WTC11 (cell line): ENCODE measurements around the gene ZSCAN21. TPM values are rescaled to one million over a fixed set of nuclear protein-coding genes. Genes with fewer than 3 reads are reported as not detected.

Experiments used
- ATAC-seq: fragments of 200-7000 bp; cut with Tn5 transposase; 2 replicates; pipeline ENCODE4 v1.10.0; 2021; ENCODE audit warnings: mild to moderate bottlenecking, moderate library complexity
- CTCF ChIA-PET: fragments of 300-600 bp; sonication (Branson Sonifier 250); formaldehyde crosslinking; loops from one replicate; lab custom pipeline; 2021; ENCODE audit warnings: antibody characterized with exemption; lab: Charles Lee
- POLR2A ChIA-PET: fragments of 350-600 bp; sonication (Branson Sonifier 250); formaldehyde crosslinking; loops from one replicate; lab custom pipeline; 2021; ENCODE audit warnings: antibody characterized with exemption; lab: Charles Lee
- DNase-seq: peaks from one replicate; pipeline ENCODE4 v3.0.0; 2021; ENCODE audit warnings: low spot score
- H3K27ac Mint-ChIP-seq: 2 replicates; pipeline ENCODE4 v1.8.0; 2021; ENCODE audit warnings: mixed read lengths
- H3K27me3 Mint-ChIP-seq: 2 replicates; pipeline ENCODE4 v1.8.0; 2021; ENCODE audit warnings: low read depth, mild to moderate bottlenecking, moderate library complexity, mixed read lengths
- H3K36me3 Mint-ChIP-seq: 2 replicates; pipeline ENCODE4 v1.8.0; 2021; ENCODE audit warnings: mixed read lengths
- H3K4me1 Mint-ChIP-seq: 2 replicates; pipeline ENCODE4 v1.8.0; 2022; ENCODE audit warnings: mixed read lengths
- H3K4me3 Mint-ChIP-seq: 2 replicates; pipeline ENCODE4 v1.8.0; 2021; ENCODE audit warnings: mild to moderate bottlenecking, moderate library complexity, mixed read lengths
- H3K9me3 Mint-ChIP-seq: 2 replicates; pipeline ENCODE4 v1.8.0; 2021; ENCODE audit warnings: mixed read lengths
- CBFB ChIP-seq: sonication (generic); formaldehyde crosslinking; IDR thresholded peaks from 2 replicates; pipeline ENCODE4 v1.8.1; 2022; ENCODE audit warnings: mild to moderate bottlenecking, low read depth, missing genetic modification reagents
- EMX1 ChIP-seq: fragments of 250-450 bp; sonication (Bioruptor Pico); IDR thresholded peaks from 2 replicates; pipeline ENCODE4 v1.8.0; 2021; ENCODE audit warnings: mild to moderate bottlenecking
- FOXK1 ChIP-seq: sonication (generic); formaldehyde crosslinking; IDR thresholded peaks from 2 replicates; pipeline ENCODE4 v1.8.0; 2022; ENCODE audit warnings: mild to moderate bottlenecking, moderate library complexity, missing genetic modification reagents
- GTF2I ChIP-seq: fragments of 250-450 bp; sonication (Bioruptor Pico); conservative IDR thresholded peaks from 2 replicates; pipeline ENCODE4 v1.4.0; 2021; ENCODE audit warnings: mild to moderate bottlenecking
- HMGA2 ChIP-seq: fragments of 250-450 bp; sonication (Bioruptor Pico); IDR thresholded peaks from 2 replicates; pipeline ENCODE4 v1.4.0; 2021; ENCODE audit warnings: mild to moderate bottlenecking, moderate library complexity
- KAT7 ChIP-seq: sonication (generic); formaldehyde crosslinking; IDR thresholded peaks from 2 replicates; pipeline ENCODE4 v1.8.1; 2023; ENCODE audit warnings: missing genetic modification reagents, mild to moderate bottlenecking, borderline replicate concordance
- NR1H2 ChIP-seq: sonication (generic); formaldehyde crosslinking; IDR thresholded peaks from 2 replicates; pipeline ENCODE4 v1.9.0; 2021; ENCODE audit warnings: mild to moderate bottlenecking, moderate library complexity, missing genetic modification reagents
- OVOL2 ChIP-seq: fragments of 250-450 bp; sonication (Bioruptor Pico); IDR thresholded peaks from 2 replicates; pipeline ENCODE4 v1.9.0; 2021; ENCODE audit warnings: mild to moderate bottlenecking, borderline replicate concordance
- TCF7 ChIP-seq: sonication (generic); formaldehyde crosslinking; IDR thresholded peaks from 2 replicates; pipeline ENCODE4 v1.8.0; 2022; ENCODE audit warnings: mild to moderate bottlenecking, low read depth, missing genetic modification reagents, moderate library complexity
- TEAD1 ChIP-seq: sonication (generic); formaldehyde crosslinking; IDR thresholded peaks from 2 replicates; pipeline ENCODE4 v1.8.0; 2022; ENCODE audit warnings: mild to moderate bottlenecking, missing genetic modification reagents
- TEAD4 ChIP-seq: sonication (generic); formaldehyde crosslinking; IDR thresholded peaks from 2 replicates; pipeline ENCODE4 v1.8.0; 2022; ENCODE audit warnings: mild to moderate bottlenecking, missing genetic modification reagents
- TP53 ChIP-seq: sonication (generic); formaldehyde crosslinking; IDR thresholded peaks from 2 replicates; pipeline ENCODE4 v1.8.1; 2023; ENCODE audit warnings: mild to moderate bottlenecking, missing genetic modification reagents
- ZNF396 ChIP-seq: fragments of 250-450 bp; sonication (Bioruptor Pico); IDR thresholded peaks from 2 replicates; pipeline ENCODE4 v1.8.0; 2021; ENCODE audit warnings: mild to moderate bottlenecking, moderate library complexity, borderline replicate concordance
- ZNF671 ChIP-seq: fragments of 250-450 bp; sonication (Bioruptor Pico); IDR thresholded peaks from 2 replicates; pipeline ENCODE4 v1.8.0; 2021; ENCODE audit warnings: mild to moderate bottlenecking
- total RNA-seq: library from RNA; stranded (reverse); gene quantifications from 3 replicates; pipeline ENCODE4 v1.2.3, GENCODE V29; 2021
- TF ChIP-seq, protein P1 (sequence below): fragments of 250-450 bp; sonication (Bioruptor Pico); IDR thresholded peaks from 2 replicates; pipeline ENCODE4 v2.1.2; 2022; ENCODE audit warnings: mild to moderate bottlenecking, moderate library complexity
- TF ChIP-seq, protein P2 (sequence below): fragments of 250-450 bp; sonication (Bioruptor Pico); IDR thresholded peaks from 2 replicates; pipeline ENCODE4 v1.9.0; 2021; ENCODE audit warnings: mild to moderate bottlenecking
- TF ChIP-seq, protein P3 (sequence below): fragments of 250-450 bp; sonication (Bioruptor Pico); IDR thresholded peaks from 2 replicates; pipeline ENCODE4 v1.9.0; 2021; ENCODE audit warnings: mild to moderate bottlenecking
- TF ChIP-seq, protein P4 (sequence below): sonication (generic); formaldehyde crosslinking; IDR thresholded peaks from 2 replicates; pipeline ENCODE4 v1.8.1; 2023; ENCODE audit warnings: mild to moderate bottlenecking, missing genetic modification reagents
- TF ChIP-seq, protein P5 (sequence below): sonication (generic); formaldehyde crosslinking; IDR thresholded peaks from 2 replicates; pipeline ENCODE4 v1.8.1; 2022; ENCODE audit warnings: mild to moderate bottlenecking, moderate library complexity, missing genetic modification reagents
- TF ChIP-seq, protein P6 (sequence below): sonication (generic); formaldehyde crosslinking; IDR thresholded peaks from 2 replicates; pipeline ENCODE4 v1.8.0; 2022; ENCODE audit warnings: mild to moderate bottlenecking, missing genetic modification reagents

The ZSCAN21 gene
- total RNA-seq, 1 experiment from 2014 or later = 25.5 TPM

DNA sequence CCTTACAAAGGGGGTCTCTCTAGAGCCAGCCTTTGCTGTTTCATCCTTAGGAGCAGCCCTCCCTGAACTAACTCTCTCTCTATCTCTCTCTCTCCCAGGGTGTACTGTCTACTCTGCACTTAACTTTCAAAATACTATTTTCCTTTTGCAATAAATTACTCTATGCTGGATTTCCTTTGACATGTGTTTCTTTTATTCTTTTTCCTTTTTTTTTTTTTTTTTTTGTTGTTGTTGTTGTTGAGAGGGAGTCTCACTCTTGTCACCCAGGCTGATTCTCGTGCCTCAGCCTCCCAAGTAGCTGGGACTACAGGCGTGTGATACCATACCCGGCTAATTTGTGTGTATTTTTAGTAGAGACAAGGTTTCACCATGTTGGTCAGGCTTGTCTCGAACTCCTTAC is 33.4 kb downstream of the ZSCAN21 start:
- CTCF ChIA-PET = interaction anchor here (0.6 to 1.9 kb wide), 28 partner anchors 8 to 326 kb away, joined by 3 to 23 read pairs (median 4); partner anchors contain the start of genes AP4M1, GJC3, GPC2 and MBLAC1
- Mint-ChIP-seq H3K36me3 (peaks cover 26% of the 10 kb centered on the region), H3K27me3 (no peaks in the 10 kb centered on the region; the same call in 1 of the 2 replicates), H3K27ac (peak overlapping the region; percentile 91), H3K9me3 (no peaks in the 10 kb centered on the region), H3K4me3 (peak overlapping the region; percentile 98), H3K4me1 (peaks cover 27% of the 10 kb centered on the region)
- TF ChIP-seq TP53 (CRISPR knock-in tag) (no peak), EMX1 (CRISPR knock-in tag) (no peak), HMGA2 (CRISPR knock-in tag) (no peak), TEAD4 (CRISPR knock-in tag) (no peak), TEAD1 (no peak), NR1H2 (CRISPR knock-in tag) (no peak)
- TF ChIP-seq, protein P1, sequence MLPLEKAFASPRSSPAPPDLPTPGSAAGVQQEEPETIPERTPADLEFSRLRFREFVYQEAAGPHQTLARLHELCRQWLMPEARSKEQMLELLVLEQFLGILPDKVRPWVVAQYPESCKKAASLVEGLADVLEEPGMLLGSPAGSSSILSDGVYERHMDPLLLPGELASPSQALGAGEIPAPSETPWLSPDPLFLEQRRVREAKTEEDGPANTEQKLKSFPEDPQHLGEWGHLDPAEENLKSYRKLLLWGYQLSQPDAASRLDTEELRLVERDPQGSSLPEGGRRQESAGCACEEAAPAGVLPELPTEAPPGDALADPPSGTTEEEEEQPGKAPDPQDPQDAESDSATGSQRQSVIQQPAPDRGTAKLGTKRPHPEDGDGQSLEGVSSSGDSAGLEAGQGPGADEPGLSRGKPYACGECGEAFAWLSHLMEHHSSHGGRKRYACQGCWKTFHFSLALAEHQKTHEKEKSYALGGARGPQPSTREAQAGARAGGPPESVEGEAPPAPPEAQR = no peak
- no peak for DNase-seq
- POLR2A ChIA-PET = interaction anchor here (0.7 to 3.7 kb wide), 7 partner anchors 8 to 466 kb away, joined by 3 to 56 read pairs (median 4); partner anchors contain the start of genes AP4M1, MBLAC1, MCM7 and ZKSCAN1
- peak; percentile 6 for ATAC-seq

DNA sequence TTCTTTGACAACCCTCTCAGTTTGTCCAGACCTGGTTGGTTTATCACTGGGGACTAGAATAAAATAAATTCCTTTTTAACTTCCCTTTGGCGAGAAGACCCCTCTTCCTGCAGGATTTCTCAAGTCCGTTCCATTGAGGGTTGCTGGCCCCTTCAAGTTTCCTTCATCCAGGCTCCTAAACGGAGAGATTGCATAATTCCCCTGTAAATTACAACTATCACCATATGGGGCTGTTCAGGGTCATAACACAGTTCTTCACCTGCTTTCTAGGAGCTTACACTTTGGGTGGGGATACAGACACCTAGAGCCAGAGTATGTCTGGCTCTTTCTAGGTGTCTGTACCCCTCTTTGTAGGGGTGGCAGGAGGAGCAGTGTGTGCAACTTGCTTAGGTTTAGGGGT is 35.9 kb downstream of the ZSCAN21 start:
- Mint-ChIP-seq H3K27ac (no peak overlapping the region), H3K27me3 (no peaks in the 10 kb centered on the region; the same call in 1 of the 2 replicates)
- POLR2A ChIA-PET = no interaction called here

More for the DNA sequence above, 35.9 kb downstream of the ZSCAN21 start:
- DNase-seq = no peak
- CTCF ChIA-PET = no interaction called here
- ATAC-seq = no peak
- H3K4me1 Mint-ChIP-seq = peaks cover 25% of the 10 kb centered on the region
- TF ChIP-seq CBFB (CRISPR knock-in tag) = no peak
- no peak for TF ChIP-seq KAT7 (CRISPR knock-in tag)
- TF ChIP-seq, protein P2, sequence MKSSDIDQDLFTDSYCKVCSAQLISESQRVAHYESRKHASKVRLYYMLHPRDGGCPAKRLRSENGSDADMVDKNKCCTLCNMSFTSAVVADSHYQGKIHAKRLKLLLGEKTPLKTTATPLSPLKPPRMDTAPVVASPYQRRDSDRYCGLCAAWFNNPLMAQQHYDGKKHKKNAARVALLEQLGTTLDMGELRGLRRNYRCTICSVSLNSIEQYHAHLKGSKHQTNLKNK (CRISPR knock-in tag) = no peak
- TF ChIP-seq ZNF396 (CRISPR knock-in tag) = no peak
- TF ChIP-seq FOXK1 (CRISPR knock-in tag) = no peak
- no peak for TF ChIP-seq GTF2I
- TF ChIP-seq OVOL2 (CRISPR knock-in tag) = no peak
- no peak for TF ChIP-seq TCF7 (CRISPR knock-in tag)
- TF ChIP-seq TEAD1 = no peak
- TF ChIP-seq, protein P3, sequence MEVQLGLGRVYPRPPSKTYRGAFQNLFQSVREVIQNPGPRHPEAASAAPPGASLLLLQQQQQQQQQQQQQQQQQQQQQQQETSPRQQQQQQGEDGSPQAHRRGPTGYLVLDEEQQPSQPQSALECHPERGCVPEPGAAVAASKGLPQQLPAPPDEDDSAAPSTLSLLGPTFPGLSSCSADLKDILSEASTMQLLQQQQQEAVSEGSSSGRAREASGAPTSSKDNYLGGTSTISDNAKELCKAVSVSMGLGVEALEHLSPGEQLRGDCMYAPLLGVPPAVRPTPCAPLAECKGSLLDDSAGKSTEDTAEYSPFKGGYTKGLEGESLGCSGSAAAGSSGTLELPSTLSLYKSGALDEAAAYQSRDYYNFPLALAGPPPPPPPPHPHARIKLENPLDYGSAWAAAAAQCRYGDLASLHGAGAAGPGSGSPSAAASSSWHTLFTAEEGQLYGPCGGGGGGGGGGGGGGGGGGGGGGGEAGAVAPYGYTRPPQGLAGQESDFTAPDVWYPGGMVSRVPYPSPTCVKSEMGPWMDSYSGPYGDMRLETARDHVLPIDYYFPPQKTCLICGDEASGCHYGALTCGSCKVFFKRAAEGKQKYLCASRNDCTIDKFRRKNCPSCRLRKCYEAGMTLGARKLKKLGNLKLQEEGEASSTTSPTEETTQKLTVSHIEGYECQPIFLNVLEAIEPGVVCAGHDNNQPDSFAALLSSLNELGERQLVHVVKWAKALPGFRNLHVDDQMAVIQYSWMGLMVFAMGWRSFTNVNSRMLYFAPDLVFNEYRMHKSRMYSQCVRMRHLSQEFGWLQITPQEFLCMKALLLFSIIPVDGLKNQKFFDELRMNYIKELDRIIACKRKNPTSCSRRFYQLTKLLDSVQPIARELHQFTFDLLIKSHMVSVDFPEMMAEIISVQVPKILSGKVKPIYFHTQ (CRISPR knock-in tag) = no peak
- TF ChIP-seq, protein P4, sequence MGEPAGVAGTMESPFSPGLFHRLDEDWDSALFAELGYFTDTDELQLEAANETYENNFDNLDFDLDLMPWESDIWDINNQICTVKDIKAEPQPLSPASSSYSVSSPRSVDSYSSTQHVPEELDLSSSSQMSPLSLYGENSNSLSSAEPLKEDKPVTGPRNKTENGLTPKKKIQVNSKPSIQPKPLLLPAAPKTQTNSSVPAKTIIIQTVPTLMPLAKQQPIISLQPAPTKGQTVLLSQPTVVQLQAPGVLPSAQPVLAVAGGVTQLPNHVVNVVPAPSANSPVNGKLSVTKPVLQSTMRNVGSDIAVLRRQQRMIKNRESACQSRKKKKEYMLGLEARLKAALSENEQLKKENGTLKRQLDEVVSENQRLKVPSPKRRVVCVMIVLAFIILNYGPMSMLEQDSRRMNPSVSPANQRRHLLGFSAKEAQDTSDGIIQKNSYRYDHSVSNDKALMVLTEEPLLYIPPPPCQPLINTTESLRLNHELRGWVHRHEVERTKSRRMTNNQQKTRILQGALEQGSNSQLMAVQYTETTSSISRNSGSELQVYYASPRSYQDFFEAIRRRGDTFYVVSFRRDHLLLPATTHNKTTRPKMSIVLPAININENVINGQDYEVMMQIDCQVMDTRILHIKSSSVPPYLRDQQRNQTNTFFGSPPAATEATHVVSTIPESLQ = no peak
- no peak for TF ChIP-seq ZNF671 (CRISPR knock-in tag)
- TF ChIP-seq, protein P5, sequence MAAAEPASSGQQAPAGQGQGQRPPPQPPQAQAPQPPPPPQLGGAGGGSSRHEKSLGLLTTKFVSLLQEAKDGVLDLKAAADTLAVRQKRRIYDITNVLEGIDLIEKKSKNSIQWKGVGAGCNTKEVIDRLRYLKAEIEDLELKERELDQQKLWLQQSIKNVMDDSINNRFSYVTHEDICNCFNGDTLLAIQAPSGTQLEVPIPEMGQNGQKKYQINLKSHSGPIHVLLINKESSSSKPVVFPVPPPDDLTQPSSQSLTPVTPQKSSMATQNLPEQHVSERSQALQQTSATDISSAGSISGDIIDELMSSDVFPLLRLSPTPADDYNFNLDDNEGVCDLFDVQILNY (CRISPR knock-in tag) = no peak
- TF ChIP-seq, protein P6, sequence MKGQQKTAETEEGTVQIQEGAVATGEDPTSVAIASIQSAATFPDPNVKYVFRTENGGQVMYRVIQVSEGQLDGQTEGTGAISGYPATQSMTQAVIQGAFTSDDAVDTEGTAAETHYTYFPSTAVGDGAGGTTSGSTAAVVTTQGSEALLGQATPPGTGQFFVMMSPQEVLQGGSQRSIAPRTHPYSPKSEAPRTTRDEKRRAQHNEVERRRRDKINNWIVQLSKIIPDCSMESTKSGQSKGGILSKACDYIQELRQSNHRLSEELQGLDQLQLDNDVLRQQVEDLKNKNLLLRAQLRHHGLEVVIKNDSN = no peak
- no peak for TF ChIP-seq TEAD4 (CRISPR knock-in tag)
- TF ChIP-seq, all 79 proteins: peak for 0
- H3K4me3 Mint-ChIP-seq = no peak overlapping the region
- no peaks in the 10 kb centered on the region for H3K9me3 Mint-ChIP-seq
- H3K36me3 Mint-ChIP-seq = peaks cover 8% of the 10 kb centered on the region
